K562 (cell line): ENCODE measurements around the gene SERBP1. TPM values are rescaled to one million over a fixed set of nuclear protein-coding genes. Genes with fewer than 3 reads are reported as not detected.

Experiments
- CBFA2T3 ChIP-seq: fragments of 450-650 bp; IDR thresholded peaks from 2 replicates; pipeline ENCODE4 v1.6.1; 2017
- EWSR1 ChIP-seq: fragments of 450-650 bp; IDR thresholded peaks from 2 replicates; pipeline ENCODE4 v1.6.1; 2018; ENCODE audit warnings: borderline replicate concordance, mild to moderate bottlenecking, low read depth, moderate library complexity; ENCODE audit not compliant: partially characterized antibody
- FOXM1 ChIP-seq, 2 experiments: fragments of 450-650 bp in 1 of 2; sonication (generic) in 1 of 2; formaldehyde crosslinking in 1 of 2; IDR thresholded peaks; 2 replicates each; pipeline versions ENCODE4 v1.6.1 to v1.9.0; 2017 to 2022; ENCODE audit warnings: low read depth in 2 of 2, mild to moderate bottlenecking in 2 of 2, missing genetic modification reagents in 1 of 2, moderate library complexity in 1 of 2
- MGA ChIP-seq: fragments of 450-650 bp; IDR thresholded peaks from 2 replicates; pipeline ENCODE4 v1.6.1; 2016; ENCODE audit warnings: mild to moderate bottlenecking, moderate library complexity
- NFE2 ChIP-seq: IDR thresholded peaks from 2 replicates; pipeline ENCODE4 v1.6.1; 2014; ENCODE audit warnings: antibody characterized with exemption, low read depth
- NFYB ChIP-seq: IDR thresholded peaks from 2 replicates; pipeline ENCODE4 v1.6.1; 2011; ENCODE audit warnings: mild to moderate bottlenecking, moderate library complexity; ENCODE audit not compliant: insufficient read length; ENCODE audit errors: extremely low read depth
- NR2C1 ChIP-seq, 2 experiments: fragments of 450-650 bp; IDR thresholded peaks; 2 replicates each; pipeline ENCODE4 v1.6.1; 2017; ENCODE audit warnings: mild to moderate bottlenecking in 2 of 2, antibody characterized with exemption in 1 of 2, inconsistent platforms in 1 of 2, missing compliant biosample characterization in 1 of 2, missing genetic modification characterization in 1 of 2
- SMARCC2 ChIP-seq: fragments of 450-650 bp; IDR thresholded peaks from 2 replicates; pipeline ENCODE4 v1.6.1; 2017; ENCODE audit warnings: antibody characterized with exemption, moderate library complexity, mild to moderate bottlenecking, low read depth
- TOE1 ChIP-seq, 2 experiments: fragments of 450-650 bp in 1 of 2; sonication (generic) in 1 of 2; formaldehyde crosslinking in 1 of 2; IDR thresholded peaks; 2 replicates each; pipeline versions ENCODE4 v1.7.1 to v1.8.0; 2016 to 2022; ENCODE audit warnings: borderline replicate concordance in 2 of 2, mild to moderate bottlenecking in 2 of 2, antibody characterized with exemption in 1 of 2, inconsistent platforms in 1 of 2, low read depth in 1 of 2, missing genetic modification reagents in 1 of 2, moderate library complexity in 1 of 2
- ZNF24 ChIP-seq: fragments of 450-650 bp; IDR thresholded peaks from 2 replicates; pipeline ENCODE4 v1.6.1; 2016
- ZNF311 ChIP-seq: fragments of 250-450 bp; sonication (Bioruptor Pico); IDR thresholded peaks from 2 replicates; pipeline ENCODE4 v1.4.0; 2020; ENCODE audit warnings: mild to moderate bottlenecking, moderate library complexity
- ZNF512 ChIP-seq: IDR thresholded peaks from 2 replicates; pipeline ENCODE4 v1.6.1; 2016; ENCODE audit warnings: missing genetic modification characterization, missing compliant biosample characterization
- ZNF764 ChIP-seq: fragments of 250-450 bp; sonication (Bioruptor Pico); IDR thresholded peaks from 2 replicates; pipeline ENCODE4 v1.4.0; 2020; ENCODE audit warnings: low read depth, mild to moderate bottlenecking, moderate library complexity
- polyA plus RNA-seq, 8 experiments: library from polyadenylated mRNA; depleted of rRNA in 4 of 8; stranded (reverse) in 5 of 8; unstranded in 3 of 8; fragments of >200 nt; fragmentation: Nextera tagmentation in 2 of 8; fragmentation: Illumina TruSeq in 1 of 8; extraction: Ambion mirVana in 2 of 8; extraction: Trizol in 1 of 8; gene quantifications; 2 replicates each; pipeline versions ENCODE4 v1.2.1 to v1.2.3, GENCODE V29; 2011 to 2014; ENCODE audit warnings: inconsistent platforms in 1 of 8, missing spikeins in 1 of 8
- total RNA-seq, 7 experiments: library from RNA; depleted of rRNA in 6 of 7; stranded (reverse); fragments of >200 nt in 6 of 7; fragmentation: Illumina TruSeq in 2 of 7; extraction: Trizol in 2 of 7; gene quantifications; 2 replicates each; pipeline versions ENCODE4 v1.2.1 to v1.2.3, GENCODE V29; 2011 to 2021; ENCODE audit warnings: low replicate concordance in 1 of 7

Gene SERBP1
- total and polyA plus RNA-seq, 9 of the 15 experiments (the other 6 are each of a cell fraction or from before 2014, with no cell fraction given): 79.9 to 761 (median 464) TPM

DNA sequence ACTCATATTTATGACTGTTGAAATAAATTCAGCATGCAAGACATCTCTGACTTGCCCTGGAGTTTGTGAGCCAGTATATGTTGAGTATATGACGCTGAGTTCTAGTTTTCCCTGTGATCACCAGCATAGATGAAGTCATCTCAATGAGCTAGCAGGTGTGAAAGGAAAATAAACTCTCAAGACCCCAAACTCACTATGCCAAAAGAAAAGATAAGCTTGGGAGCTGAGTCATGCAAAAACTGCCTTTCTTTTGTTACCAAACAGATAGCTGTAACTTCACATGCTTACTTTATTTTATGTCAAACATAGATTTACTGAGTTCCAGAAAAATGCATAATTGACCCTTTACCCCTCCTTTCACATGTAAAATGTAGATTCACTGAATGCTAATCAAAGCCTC is 52.9 kb downstream of the SERBP1 start (continued):
- TF ChIP-seq ZNF512 (tag): no peak
- no peak for TF ChIP-seq EWSR1
- TF ChIP-seq ZNF311 (CRISPR knock-in tag): no peak
- TF ChIP-seq ZNF24: no peak
- no peak for TF ChIP-seq FOXM1 (IDR thresholded peaks at IDR 0.05; ENCODE audit: low read depth)
- TF ChIP-seq FOXM1 (CRISPR knock-in tag; IDR thresholded peaks at IDR 0.05; ENCODE audit: low read depth): no peak
- TF ChIP-seq NFYB: no peak
- no peak for TF ChIP-seq SMARCC2
- no peak for TF ChIP-seq MGA
- TF ChIP-seq TOE1 (IDR thresholded peaks at IDR 0.05; ENCODE audit: borderline replicate concordance): no peak
- no peak for TF ChIP-seq TOE1 (CRISPR knock-in tag; IDR thresholded peaks at IDR 0.05; ENCODE audit: borderline replicate concordance, low read depth)
- TF ChIP-seq NFE2: peak; percentile 80
- peak; percentile 56 for TF ChIP-seq CBFA2T3
- no peak for TF ChIP-seq ZNF764 (CRISPR knock-in tag)
- no peak for TF ChIP-seq NR2C1 (IDR thresholded peaks at IDR 0.05)
- no peak for TF ChIP-seq NR2C1 (tag; IDR thresholded peaks at IDR 0.05)
